GM21447 (cell line): Measurements from ENCODE around the gene EVX2.

Experiments used
- ATAC-seq: cut with Tn5 transposase; IDR thresholded peaks from one replicate; pipeline ENCODE4 v1.9.1; 2021; ENCODE audit not compliant: unreplicated experiment

EVX2 gene

DNA sequence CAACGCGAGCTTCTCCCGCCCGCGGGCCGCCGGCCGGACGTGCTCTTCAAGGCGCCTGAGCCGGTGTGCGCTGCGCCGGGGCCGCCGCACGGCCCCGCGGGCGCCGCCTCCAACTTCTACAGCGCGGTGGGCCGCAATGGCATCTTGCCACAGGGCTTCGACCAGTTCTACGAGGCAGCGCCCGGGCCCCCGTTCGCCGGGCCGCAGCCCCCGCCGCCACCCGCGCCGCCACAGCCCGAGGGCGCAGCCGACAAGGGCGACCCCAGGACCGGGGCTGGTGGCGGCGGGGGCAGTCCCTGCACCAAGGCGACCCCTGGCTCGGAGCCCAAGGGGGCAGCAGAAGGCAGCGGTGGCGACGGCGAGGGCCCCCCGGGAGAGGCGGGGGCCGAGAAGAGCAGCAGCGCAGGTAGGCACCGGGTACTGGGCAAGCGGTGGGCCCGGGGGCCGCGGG, 24.0 kb upstream of the EVX2 start:
- no peak for ATAC-seq

- no peak for ATAC-seq
These were observed 23.1 kb upstream of the EVX2 start, which contains the start of gene HOXD11 for GRCh38 chr2:176106581-176107539. HOXD11 (plus strand) TSS chr2:176107280; CDS start chr2:176107356, 76 bp downstream.

DNA sequence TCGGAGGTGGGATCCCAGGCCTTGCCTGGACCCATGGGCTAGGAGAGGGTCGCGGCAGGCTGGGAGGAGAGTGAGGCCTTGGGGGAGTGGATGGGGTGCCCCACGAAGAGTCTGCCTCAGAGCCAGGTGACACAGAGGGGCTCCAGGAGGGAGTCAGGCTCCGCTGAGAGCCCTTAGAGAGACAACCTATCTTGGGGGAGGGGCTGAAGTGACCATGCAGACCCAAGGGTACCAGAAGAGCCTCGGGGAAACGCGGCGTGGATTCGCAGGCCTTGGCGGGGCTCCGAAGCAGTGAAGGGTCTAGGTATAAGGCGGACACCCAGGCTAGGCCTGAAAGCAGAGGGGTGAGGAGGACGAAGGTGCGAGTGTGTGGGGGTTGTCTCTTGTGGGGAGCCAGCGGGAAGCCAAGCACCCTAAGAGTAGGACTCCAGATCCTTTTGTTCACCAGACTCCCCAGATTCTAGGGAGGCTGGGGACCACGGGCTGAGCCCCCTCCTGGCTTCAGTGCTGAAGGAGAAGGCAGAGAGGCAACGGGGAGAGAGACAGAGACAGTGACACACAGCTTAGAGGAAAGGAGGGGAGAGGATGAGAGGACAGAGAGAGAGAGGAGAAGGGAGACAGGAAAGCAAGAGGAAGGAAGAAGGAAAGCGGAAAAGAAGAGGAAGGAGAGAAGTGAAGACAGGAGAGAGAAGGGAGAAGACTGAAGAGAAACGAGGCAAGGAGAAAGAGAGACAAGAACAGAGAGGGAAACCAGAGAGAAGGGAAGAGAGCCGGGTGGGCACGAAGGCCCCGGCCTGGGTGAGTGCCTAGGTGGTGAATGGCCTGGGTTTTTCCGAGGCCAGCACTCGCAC, 22.2 kb upstream of the EVX2 start:
- no peak for ATAC-seq

- no peak for ATAC-seq
These were observed 21.4 kb upstream of the EVX2 start for GRCh38 chr2:176105078-176105729.

DNA sequence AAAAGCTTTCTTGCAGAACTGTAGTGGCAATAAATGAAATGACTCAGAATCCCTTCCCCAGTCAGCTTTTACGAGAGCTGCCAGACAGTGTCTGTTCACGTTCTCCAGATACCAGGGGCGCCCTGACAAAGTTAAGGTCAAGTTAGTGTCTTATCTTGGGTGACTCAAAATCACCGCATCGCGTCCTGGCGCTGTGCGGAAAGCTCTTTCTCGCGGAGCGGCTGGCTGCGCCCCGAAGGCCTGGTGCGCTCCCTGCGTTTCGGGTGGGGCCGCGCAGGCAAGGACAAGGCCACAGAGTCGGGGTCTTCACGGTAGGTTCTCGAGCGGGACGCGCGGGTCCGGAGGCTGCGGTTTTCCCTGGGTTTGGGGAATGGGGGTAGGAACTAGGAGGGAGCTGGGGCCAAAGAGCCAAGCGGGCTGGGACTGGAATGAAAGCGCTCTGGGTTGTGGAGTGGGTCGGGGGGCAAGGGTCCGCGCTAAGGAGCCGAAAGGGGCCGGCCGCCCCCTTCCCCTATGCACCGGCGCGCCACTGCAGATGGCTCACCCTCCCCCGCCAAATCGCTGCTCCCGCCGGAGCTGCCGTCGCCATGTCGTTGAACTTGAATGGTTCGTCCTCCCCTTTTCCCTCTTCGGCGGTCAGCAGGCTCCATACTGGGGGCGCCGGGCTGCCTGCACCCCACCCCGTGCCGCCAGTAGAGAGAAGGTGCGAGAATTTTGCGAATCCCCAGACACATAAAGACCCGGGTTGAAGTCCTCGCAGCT, 20.7 kb upstream of the EVX2 start:
- ATAC-seq, result no peak

DNA sequence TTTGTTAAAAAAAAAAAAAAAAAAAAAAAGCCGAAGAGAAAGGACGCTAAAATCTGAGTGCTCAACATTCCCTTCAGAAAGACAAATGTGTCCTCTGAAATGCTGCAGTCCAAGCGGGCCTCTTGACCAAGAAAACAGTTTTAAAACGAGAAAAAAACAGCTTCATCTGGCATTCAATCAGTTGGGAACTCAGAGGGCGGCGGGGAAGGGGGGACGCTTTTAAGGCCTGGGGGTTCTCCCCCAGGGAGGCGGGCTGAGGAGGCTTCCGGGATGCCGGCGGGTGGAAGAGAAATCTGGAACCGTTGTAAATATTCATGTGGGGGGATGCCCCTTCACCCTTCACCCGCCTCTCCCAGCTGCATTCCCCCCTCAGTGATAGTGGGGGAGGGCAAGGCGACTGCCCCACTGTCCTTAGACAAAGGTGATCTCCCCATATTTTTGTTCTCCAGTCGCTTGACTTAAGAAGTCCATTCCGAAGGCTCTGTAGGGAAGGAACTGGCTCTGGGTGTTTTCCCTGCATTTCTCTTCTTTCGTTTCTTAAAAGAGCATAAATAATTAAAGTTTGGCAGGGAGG, 20.1 kb upstream of the EVX2 start:
- ATAC-seq, result no peak

DNA sequence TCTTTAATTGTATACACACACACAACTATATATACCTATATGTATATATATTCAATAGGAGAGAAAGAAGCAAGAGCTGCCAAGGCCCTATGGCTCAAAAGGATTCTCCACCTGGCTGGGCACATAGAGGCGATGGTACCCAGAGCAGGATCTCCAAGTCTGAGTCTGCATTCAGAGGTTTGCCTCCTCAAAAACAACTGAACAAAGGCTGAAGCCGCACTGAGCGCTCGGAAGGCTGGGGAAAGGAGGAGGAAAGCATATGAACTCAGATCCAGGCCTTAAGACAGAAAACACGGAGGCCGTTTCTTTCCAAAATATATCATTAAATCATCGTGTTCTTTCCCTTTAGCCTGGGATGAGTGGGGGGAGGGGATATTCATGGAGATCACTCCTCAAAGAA, 19.4 kb upstream of the EVX2 start:
- no peak for ATAC-seq

GRCh38 chr2:176102309-176102866, 18.6 kb upstream of the EVX2 start:
- no peak for ATAC-seq

DNA sequence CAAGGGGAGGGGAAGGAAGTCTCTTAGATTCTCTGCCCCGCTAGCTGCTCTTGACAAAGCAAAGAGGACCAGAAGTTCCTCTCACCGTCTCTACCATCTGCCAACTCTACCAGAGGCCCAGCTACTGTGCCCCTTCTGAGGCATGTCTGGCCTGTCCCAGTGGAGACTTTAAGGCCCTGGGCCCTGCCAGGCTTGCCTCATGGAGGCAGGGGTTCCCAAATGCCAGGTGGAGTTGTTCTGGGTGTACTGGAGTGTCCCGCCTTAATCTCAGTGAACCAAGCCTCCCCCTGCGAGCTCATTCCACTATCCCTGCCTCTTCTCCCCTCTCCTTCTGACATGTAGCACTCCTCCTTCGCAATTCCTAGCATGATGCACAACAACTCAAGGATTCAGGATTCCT, 18.1 kb upstream of the EVX2 start:
- no peak for ATAC-seq

DNA sequence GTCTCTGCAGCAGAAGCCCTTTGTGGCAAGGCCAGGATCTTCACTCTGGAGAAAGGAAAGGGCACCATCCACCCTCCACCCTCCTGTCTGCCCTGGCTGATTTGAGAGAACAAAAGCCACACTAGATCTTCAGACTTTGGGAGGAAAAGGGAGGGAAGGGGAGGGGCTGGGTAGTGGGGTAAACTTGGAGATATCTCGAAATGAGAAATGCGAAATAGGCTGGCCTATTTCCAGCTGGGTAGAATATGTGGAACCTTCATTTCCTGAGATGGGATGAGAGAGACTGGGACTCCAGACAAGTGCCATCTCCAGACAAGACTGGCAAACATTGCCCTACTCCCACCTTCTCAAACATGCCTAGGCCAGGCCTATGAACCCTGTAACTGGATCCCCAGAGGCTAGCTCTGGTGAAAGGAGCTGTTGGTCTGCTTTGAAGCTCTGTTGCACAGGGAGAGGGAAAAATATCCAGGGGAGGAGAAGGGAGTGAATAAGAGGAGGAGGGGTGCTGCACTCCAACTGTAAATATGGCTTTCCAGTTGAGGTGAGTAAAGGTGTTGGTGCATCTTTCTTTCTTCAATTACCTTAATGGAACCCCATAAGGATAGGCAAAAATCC, 17.6 kb upstream of the EVX2 start:
- ATAC-seq, result no peak

DNA sequence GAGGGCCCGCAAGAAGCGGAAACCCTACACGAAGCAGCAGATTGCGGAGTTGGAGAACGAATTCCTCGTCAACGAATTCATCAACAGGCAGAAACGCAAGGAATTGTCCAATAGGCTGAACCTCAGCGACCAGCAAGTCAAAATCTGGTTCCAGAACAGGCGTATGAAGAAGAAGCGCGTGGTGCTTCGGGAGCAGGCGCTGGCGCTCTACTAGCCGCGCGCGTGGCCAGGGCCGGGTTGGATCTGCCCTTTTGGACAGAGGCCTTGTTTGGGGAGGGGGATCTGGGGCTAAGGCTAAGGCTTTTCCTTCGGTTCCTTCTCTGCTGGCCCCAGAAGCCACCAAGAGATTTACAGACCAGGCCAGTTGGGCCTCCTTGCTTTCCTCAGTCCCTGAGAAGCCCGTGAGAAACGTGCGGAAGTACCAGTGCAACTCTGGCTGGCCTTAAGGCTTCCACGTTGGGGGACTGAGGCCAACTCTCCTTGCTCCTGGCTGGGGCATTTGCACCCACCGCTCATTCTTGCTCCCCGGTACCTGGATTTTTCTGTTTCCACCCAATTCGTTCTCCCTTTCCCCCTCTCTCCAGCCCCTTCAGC, 16.9 kb upstream of the EVX2 start:
- ATAC-seq, result no peak

GRCh38 chr2:176099728-176100546, 16.2 kb upstream of the EVX2 start, which contains the start of gene HOXD12:
HOXD12 (plus strand) TSS chr2:176099795; CDS start chr2:176099802, 7 bp downstream.
- ATAC-seq, result no peak

DNA sequence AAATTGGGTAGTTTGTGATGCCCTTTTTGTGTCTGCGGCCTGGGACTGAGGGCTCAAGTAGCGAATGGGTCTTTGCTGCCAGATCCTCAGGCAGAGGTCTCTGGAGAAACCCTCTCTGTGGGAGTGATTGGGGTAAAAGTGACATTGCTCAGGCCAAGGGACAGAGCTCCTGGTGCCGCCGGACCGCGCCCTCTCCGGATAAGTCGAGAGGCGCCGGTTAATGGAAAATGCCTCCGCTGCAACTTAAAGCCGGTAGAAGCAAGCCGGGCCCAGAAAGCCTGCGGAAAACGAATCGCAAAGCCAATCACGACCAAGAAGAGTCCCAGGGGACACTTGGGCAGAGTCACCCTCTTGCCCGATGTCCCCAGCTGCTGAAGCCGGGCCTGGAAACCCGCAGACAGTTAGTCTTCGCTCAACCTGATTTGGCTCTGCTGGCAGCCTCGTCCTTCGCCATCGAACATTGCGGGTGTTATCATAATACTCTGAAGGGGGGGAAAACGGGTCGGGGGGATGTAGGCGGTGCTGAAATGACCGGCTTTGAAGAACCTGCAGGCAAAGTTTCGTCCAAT, 15.5 kb upstream of the EVX2 start:
- ATAC-seq, result no peak

- no peak for ATAC-seq
These were observed 14.8 kb upstream of the EVX2 start for GRCh38 chr2:176098366-176099158.

DNA sequence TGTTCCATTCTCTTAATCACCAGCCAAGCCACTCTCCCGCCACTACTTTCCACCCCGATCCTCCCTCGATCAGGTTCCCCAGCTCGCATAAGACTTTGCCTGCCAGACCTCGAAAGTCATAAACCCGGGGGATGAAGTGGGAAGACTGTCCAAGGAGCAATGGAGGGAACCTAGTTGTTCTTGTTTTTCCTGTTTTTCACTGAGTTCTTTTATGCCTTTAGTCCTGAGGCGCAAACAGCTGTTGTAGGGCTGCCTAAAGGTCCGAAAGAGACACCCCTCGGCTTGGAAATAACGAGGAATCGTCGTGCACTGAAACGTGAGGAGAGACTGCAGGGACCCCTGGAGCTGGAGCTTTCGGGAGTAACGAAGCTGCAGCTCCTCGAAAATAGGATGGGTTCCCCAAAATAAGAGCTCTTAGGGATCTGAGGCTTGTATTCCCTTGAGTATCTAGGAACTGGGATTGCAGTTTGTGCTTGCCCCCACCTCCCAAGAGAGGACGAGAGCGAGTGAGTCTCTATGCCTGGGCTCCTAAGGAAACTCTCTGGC, 14.1 kb upstream of the EVX2 start:
- ATAC-seq, result no peak

- ATAC-seq, result no peak
These were observed 13.4 kb upstream of the EVX2 start for GRCh38 chr2:176096986-176097819.
